ENCODE results near the gene ANTKMT.

The ANTKMT gene

DNA sequence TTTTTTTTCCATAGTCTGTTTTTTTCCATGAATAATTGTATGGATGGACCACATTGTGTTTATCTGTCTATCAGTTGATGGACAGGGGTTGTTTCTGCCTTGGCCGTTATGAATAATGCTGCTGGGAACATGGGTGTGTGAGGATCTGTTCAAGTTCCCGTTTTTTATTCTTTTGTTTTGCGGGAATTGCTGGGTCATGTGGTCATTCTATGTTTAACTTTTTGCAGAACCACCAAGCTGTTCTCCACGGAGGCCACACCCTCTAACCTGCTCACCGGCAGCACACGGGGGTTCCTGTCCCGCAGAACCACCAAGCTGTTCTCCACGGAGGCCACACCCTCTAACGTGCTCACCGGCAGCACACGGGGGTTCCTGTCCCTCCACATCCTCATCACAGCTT is 33.7 kb downstream of the ANTKMT start:
- TF ChIP-seq SIN3A (IDR thresholded peaks at IDR 0.05; ENCODE audit: borderline replicate concordance, insufficient read depth, low read length) (no peak), FOXP2 (optimal IDR thresholded peaks at IDR 0.05; ENCODE audit: borderline replicate concordance, extremely low read depth, extremely low read length, insufficient read depth) (no peak), POLR2AphosphoS5 (IDR thresholded peaks at IDR 0.05; ENCODE audit: low read depth, low read length) (no peak), TAF1 (IDR thresholded peaks at IDR 0.05; ENCODE audit: borderline replicate concordance, insufficient read depth, low read length) (no peak)
- TF ChIP-seq, protein P1, sequence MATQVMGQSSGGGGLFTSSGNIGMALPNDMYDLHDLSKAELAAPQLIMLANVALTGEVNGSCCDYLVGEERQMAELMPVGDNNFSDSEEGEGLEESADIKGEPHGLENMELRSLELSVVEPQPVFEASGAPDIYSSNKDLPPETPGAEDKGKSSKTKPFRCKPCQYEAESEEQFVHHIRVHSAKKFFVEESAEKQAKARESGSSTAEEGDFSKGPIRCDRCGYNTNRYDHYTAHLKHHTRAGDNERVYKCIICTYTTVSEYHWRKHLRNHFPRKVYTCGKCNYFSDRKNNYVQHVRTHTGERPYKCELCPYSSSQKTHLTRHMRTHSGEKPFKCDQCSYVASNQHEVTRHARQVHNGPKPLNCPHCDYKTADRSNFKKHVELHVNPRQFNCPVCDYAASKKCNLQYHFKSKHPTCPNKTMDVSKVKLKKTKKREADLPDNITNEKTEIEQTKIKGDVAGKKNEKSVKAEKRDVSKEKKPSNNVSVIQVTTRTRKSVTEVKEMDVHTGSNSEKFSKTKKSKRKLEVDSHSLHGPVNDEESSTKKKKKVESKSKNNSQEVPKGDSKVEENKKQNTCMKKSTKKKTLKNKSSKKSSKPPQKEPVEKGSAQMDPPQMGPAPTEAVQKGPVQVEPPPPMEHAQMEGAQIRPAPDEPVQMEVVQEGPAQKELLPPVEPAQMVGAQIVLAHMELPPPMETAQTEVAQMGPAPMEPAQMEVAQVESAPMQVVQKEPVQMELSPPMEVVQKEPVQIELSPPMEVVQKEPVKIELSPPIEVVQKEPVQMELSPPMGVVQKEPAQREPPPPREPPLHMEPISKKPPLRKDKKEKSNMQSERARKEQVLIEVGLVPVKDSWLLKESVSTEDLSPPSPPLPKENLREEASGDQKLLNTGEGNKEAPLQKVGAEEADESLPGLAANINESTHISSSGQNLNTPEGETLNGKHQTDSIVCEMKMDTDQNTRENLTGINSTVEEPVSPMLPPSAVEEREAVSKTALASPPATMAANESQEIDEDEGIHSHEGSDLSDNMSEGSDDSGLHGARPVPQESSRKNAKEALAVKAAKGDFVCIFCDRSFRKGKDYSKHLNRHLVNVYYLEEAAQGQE (IDR thresholded peaks at IDR 0.05; ENCODE audit: insufficient read depth in 1 of 2, low read depth in 2 of 2, low read length in 2 of 2) = no peak

DNA sequence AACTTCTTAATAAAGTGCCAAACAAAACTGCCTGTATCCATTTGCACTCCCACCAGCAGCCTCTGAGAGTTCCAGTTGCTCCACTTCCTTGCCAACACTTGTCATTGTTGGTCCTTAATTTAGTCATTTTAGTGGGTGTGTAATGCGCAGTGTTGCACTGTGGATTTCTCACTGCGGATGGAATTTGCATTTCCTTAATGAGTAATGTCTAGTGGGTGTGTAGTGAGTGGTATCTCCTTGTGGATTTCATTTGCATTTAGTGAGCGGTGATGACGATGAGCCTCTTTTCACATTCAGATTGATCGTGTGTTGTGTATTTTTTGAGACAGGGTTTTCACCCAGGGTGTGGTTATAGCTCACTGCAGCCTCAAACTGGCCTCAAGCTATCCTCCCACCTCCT is 35.5 kb downstream of the ANTKMT start:
- TF ChIP-seq FOXP2 (optimal IDR thresholded peaks at IDR 0.05; ENCODE audit: borderline replicate concordance, extremely low read depth, extremely low read length, insufficient read depth) (no peak), TAF1 (IDR thresholded peaks at IDR 0.05; ENCODE audit: borderline replicate concordance, insufficient read depth, low read length) (no peak), SIN3A (IDR thresholded peaks at IDR 0.05; ENCODE audit: borderline replicate concordance, insufficient read depth, low read length) (no peak), POLR2AphosphoS5 (IDR thresholded peaks at IDR 0.05; ENCODE audit: low read depth, low read length) (no peak)
- TF ChIP-seq, protein P1 (IDR thresholded peaks at IDR 0.05; ENCODE audit: insufficient read depth in 1 of 2, low read depth in 2 of 2, low read length in 2 of 2) = no peak

DNA sequence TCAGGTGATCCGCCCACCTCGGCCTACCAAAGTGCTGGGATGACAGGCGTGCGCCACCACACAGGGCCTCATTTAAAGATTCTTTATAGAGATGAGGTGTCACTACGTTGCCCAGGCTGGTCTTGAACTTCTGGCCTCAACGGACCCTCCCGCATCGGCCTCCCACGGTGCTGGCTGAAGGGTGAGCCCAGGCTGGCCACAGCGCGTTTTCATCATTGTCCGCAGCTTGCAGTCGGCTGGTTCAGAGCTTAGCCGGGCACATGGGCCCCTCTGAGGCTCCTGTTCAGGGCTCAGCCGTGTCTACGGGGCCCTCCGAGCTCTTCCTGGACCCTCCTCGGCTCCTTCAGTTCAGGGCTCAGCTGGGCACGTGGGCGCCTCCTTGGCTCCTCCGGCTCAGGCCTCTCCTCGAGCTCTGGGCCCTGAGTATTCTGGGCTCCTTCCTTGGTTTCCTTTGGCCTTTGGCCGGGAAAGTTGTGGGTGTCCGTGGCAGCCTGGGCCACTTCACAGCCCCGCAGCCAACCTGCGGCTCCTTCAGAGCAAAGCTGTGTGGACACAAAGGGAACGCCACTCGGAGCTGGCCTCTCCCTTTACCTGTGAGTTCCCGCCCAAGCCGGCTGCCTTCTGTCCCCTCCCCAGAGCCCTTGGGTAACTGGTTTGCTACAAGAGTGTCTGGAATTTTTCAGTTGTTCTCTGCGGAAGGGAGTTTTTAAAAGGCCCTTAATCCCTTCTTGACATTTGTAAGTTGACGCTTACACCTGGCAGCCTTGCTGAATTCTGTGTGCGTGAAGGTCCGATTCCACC is 38.4 kb downstream of the ANTKMT start:
- TF ChIP-seq, protein P1 (IDR thresholded peaks at IDR 0.05; ENCODE audit: insufficient read depth in 1 of 2, low read depth in 2 of 2, low read length in 2 of 2) = no peak
- no peak for TF ChIP-seq SIN3A (IDR thresholded peaks at IDR 0.05; ENCODE audit: borderline replicate concordance, insufficient read depth, low read length)
- no peak for TF ChIP-seq FOXP2 (optimal IDR thresholded peaks at IDR 0.05; ENCODE audit: borderline replicate concordance, extremely low read depth, extremely low read length, insufficient read depth)

DNA sequence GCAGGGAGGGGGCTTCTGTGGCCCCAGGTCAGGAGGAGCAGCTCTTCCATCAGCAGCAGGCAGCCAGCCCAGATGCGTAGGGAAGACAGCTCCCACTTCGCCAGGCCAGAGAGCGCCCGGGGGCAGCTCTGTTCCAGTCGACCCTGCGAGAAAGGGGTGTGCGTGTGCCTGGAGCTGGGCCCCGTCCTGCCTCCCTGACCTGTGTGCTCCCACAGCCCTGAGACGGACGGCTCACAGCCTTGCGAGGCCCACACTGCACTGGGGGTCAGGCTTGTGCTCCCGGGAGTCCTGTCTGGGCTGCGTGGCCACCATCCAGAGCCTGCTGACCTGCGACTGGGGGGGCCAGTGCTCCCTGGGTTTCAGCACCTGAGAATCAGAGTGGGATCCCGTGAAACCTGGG is 39.1 kb downstream of the ANTKMT start:
- TF ChIP-seq POLR2AphosphoS5 (IDR thresholded peaks at IDR 0.05; ENCODE audit: low read depth, low read length) (no peak), SIN3A (IDR thresholded peaks at IDR 0.05; ENCODE audit: borderline replicate concordance, insufficient read depth, low read length) (no peak), FOXP2 (optimal IDR thresholded peaks at IDR 0.05; ENCODE audit: borderline replicate concordance, extremely low read depth, extremely low read length, insufficient read depth) (no peak), TAF1 (IDR thresholded peaks at IDR 0.05; ENCODE audit: borderline replicate concordance, insufficient read depth, low read length) (no peak)
- TF ChIP-seq, protein P1 (IDR thresholded peaks at IDR 0.05; ENCODE audit: insufficient read depth in 1 of 2, low read depth in 2 of 2, low read length in 2 of 2) = no peak
